ENCODE results near the gene TMEM31.
"Not testable (repeated sequence)": the region's sequence is repeated elsewhere in the genome, so short reads cannot be mapped to it uniquely, and the experiment has no call there.

TMEM31 gene

GRCh38 chrX:103727115-103727514 is 16.4 kb downstream of the TMEM31 start:
- DNase-seq, result peak; percentile 10

GRCh38 chrX:103729015-103729414 is 18.3 kb downstream of the TMEM31 start:
- DNase-seq, result no peak

- DNase-seq, result no peak
These were observed 19.6 kb downstream of the TMEM31 start for GRCh38 chrX:103730147-103730795.

GRCh38 chrX:103730796-103731493 is 20.2 kb downstream of the TMEM31 start:
- DNase-seq, result no peak

- DNase-seq, result no peak
These were observed 22.3 kb downstream of the TMEM31 start for GRCh38 chrX:103733017-103733416.

- no peak for DNase-seq
These were observed 23.5 kb downstream of the TMEM31 start for GRCh38 chrX:103734125-103734760.

GRCh38 chrX:103737696-103738095 is 27.0 kb downstream of the TMEM31 start:
- DNase-seq, result no peak

- no peak for DNase-seq
These were observed 28.7 kb downstream of the TMEM31 start for GRCh38 chrX:103739421-103739820.

- DNase-seq, result no peak
These were observed 31.2 kb downstream of the TMEM31 start for GRCh38 chrX:103741879-103742278.

- no peak for DNase-seq
These were observed 31.6 kb downstream of the TMEM31 start for GRCh38 chrX:103742339-103742738.

- no peak for DNase-seq
These were observed 36.5 kb downstream of the TMEM31 start for GRCh38 chrX:103747163-103747562.

GRCh38 chrX:103754401-103754800 is 43.7 kb downstream of the TMEM31 start:
- no peak for DNase-seq

GRCh38 chrX:103756736-103757135 is 46.0 kb downstream of the TMEM31 start:
- DNase-seq, result peak; percentile 86

GRCh38 chrX:103758555-103758954 is 47.8 kb downstream of the TMEM31 start:
- DNase-seq, result no peak

- not testable (repeated sequence) for DNase-seq
These were observed 52.8 kb downstream of the TMEM31 start for GRCh38 chrX:103763541-103763940.
